ENCODE results near the gene SPTY2D1.

Gene SPTY2D1

DNA sequence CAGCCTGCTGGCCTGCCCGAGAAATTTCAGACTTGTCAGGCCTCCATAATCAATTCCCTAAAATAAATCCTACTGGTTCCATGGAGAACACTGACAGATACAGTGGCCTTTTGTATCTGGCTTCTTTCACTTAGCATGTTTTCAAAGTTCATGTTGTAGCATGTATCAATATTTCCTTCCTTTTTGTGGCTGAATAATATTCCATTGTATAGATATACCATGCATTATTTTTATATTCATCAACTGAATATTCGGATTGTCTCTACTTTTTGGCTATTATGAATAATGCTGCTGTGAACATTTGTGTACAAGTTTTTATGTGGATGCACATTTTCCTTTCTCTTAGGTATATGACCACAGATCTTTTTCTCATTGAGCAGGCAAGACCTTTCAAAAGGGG, 10.4 kb downstream of the SPTY2D1 start:
- TF ChIP-seq TAF1 (IDR thresholded peaks at IDR 0.05; ENCODE audit: low read depth, low read length) (no peak), POU2F2 (IDR thresholded peaks at IDR 0.05; ENCODE audit: low read depth, low read length) (no peak), POLR2AphosphoS5 (IDR thresholded peaks at IDR 0.05; ENCODE audit: low read depth, low read length) (no peak), SPI1 (IDR thresholded peaks at IDR 0.05; ENCODE audit: low read depth, low read length) (no peak), PAX5 (IDR thresholded peaks at IDR 0.05; ENCODE audit: insufficient read depth, low read length, severe bottlenecking) (no peak), POLR2A (IDR thresholded peaks at IDR 0.05; ENCODE audit: low read depth, low read length) (no peak)
- DNase-seq (ENCODE audit: insufficient read length, low spot score) = no peak
- FAIRE-seq = no peak

DNA sequence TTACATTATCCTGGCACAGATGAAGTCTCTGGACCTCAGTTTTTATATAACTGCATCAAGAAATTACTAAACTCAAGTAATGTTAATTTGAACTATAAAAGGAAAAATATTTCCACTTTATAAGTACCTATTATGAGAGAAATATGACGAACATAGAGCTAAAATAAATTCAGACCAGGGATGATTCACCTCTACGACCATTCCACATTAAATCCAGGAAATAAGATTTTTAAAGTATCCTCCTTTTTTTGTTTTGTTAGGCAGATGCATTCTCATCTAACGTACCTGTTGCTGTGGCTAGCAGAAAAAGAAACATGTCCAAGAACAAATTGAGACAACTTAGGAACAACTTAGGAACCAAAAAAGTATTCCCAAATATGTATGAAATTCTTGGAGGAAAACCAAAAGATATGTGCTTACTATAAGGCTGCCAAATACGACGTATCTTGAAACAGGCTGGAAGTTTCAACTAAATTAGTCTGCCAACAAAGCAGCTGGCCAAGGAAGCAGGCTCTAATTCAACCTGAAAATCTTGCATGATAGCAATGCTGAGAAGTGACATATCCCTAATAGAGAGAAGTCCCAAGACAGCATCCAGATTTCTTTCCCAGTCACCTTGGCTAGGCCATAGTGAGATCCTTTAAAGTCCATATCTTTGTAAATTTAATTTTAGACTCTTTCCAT, 15.7 kb downstream of the SPTY2D1 start:
- no peak for FAIRE-seq
- TF ChIP-seq POU2F2 (IDR thresholded peaks at IDR 0.05; ENCODE audit: low read depth, low read length) (no peak), POLR2A (IDR thresholded peaks at IDR 0.05; ENCODE audit: low read depth, low read length) (no peak), TAF1 (IDR thresholded peaks at IDR 0.05; ENCODE audit: low read depth, low read length) (no peak)
- no peak for DNase-seq (ENCODE audit: insufficient read length, low spot score)

DNA sequence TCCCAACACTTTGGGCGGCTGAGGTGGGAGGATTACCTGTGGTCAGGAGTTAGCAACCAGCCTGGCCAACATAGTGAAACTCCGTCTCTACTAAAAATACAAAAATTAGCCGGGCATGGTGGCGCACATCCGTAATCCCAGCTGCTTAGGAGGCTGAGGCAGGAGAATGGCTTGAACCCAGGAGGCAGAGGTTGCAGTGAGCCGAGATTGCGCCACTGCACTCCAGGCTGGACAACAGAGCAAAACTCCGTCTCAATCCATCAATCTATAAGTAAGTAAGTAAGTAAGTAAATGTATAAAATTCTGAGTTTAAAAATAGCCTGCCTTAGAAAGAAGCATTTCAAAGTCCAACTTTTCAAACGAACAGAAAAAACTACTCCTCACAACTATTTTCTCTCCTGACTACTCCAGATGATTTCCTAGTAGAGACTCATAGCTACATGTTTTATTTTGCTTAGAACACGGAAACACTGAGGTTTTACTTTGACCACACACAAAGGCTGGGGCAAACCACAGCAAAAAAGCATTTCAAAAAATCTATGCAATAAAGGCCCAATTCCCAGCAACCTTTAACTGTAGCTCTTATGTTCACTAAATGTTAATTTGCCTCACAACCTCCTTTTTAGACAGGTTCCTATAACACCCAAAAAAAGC, 16.3 kb downstream of the SPTY2D1 start:
- DNase-seq (ENCODE audit: insufficient read length, low spot score) (no peak), FAIRE-seq (no peak)
- TF ChIP-seq SPI1 (IDR thresholded peaks at IDR 0.05; ENCODE audit: low read depth, low read length) = no peak

DNA sequence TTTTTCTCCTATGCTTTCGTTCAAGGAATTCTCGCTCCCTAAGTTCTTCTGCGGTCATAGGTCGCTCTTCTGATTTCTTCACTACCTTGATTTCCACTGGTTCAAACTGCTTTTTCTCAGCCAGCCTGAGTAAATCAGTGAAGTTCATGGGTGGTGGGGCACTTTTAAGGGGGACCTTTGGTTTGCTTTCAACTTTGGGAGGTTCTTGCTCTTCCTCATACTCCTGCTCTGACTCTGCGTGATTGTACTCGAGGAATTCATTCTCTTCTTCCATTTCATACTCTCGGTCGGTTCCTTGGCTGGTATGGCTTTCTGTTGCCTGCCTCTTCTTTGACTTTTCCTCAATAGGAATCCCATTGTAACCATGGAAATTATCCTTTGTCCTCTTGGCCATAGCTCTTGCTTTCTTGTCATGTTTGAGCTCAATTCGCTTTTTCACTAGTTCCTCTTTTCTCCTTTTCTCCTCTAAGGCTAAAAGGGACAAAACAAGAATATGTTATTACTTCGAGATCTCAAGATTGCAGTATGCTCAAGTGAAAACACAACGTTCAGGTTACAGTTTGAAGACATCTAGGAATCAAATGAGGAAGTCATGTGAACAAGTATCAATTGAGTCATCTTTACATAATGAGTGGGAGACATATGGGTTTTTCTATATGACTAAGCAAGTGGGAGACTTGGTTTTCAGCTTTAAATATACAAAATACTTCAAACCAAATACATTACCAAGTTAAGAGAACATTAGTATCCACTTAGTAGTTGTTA, 18.3 kb downstream of the SPTY2D1 start:
- DNase-seq (ENCODE audit: insufficient read length, low spot score) = peak; percentile 54
- peak; percentile 82 for FAIRE-seq
- TF ChIP-seq PAX5 (IDR thresholded peaks at IDR 0.05; ENCODE audit: insufficient read depth, low read length, severe bottlenecking) = no peak
- TF ChIP-seq SPI1 (IDR thresholded peaks at IDR 0.05; ENCODE audit: low read depth, low read length) = peak; percentile 94
- TF ChIP-seq POU2F2 (IDR thresholded peaks at IDR 0.05; ENCODE audit: low read depth, low read length) = no peak

DNA sequence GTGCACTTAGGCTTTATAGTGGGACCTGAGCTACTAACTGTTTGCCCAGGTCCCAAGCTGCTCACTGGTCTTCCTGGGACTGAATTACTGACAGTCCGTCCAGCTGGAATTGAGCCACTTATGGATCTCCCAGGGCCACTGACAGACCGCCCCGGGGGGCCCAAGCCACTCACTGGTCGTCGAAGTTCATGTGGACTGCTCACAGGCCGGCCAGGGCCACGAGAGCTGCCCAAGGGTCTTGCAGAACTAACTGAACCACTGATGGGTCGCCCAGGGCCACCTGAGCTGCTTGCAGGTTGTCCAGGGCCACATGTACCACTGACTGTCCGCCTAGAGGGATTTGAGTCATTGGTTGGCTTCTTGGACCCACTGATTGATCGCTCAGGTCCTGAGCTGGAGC, 19.5 kb downstream of the SPTY2D1 start:
- no peak for DNase-seq (ENCODE audit: insufficient read length, low spot score)
- TF ChIP-seq POLR2A (IDR thresholded peaks at IDR 0.05; ENCODE audit: low read depth, low read length) = no peak
- TF ChIP-seq SPI1 (IDR thresholded peaks at IDR 0.05; ENCODE audit: low read depth, low read length) = no peak
- no peak for TF ChIP-seq TAF1 (IDR thresholded peaks at IDR 0.05; ENCODE audit: low read depth, low read length)
- TF ChIP-seq POLR2AphosphoS5 (IDR thresholded peaks at IDR 0.05; ENCODE audit: low read depth, low read length) = no peak
- no peak for TF ChIP-seq PAX5 (IDR thresholded peaks at IDR 0.05; ENCODE audit: insufficient read depth, low read length, severe bottlenecking)
- TF ChIP-seq POU2F2 (IDR thresholded peaks at IDR 0.05; ENCODE audit: low read depth, low read length) = no peak
- no peak for FAIRE-seq

DNA sequence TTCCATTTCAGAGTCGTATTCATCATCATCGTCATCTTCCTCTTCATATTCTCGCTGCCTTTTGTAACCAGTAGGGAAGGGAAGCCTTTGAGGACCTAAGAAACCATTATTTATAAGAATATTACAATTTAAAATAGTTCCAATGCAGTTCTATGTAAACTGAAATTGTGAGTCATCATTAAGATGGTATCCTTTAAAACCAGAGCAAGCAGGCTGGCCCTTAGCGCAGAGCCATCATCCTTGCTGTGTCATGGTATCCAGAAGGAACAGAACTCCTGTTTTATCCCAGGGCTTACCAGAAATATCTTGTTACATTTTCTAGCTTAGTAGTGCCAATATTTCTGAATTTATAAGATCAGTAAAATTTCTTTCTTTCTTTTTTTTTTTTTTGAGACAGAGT, 21.7 kb downstream of the SPTY2D1 start:
- FAIRE-seq (no peak), DNase-seq (ENCODE audit: insufficient read length, low spot score) (no peak)
- no peak for TF ChIP-seq POLR2AphosphoS5 (IDR thresholded peaks at IDR 0.05; ENCODE audit: low read depth, low read length)
- no peak for TF ChIP-seq SPI1 (IDR thresholded peaks at IDR 0.05; ENCODE audit: low read depth, low read length)
- no peak for TF ChIP-seq PAX5 (IDR thresholded peaks at IDR 0.05; ENCODE audit: insufficient read depth, low read length, severe bottlenecking)
- TF ChIP-seq TAF1 (IDR thresholded peaks at IDR 0.05; ENCODE audit: low read depth, low read length) = no peak
- no peak for TF ChIP-seq POLR2A (IDR thresholded peaks at IDR 0.05; ENCODE audit: low read depth, low read length)
- TF ChIP-seq POU2F2 (IDR thresholded peaks at IDR 0.05; ENCODE audit: low read depth, low read length) = no peak

DNA sequence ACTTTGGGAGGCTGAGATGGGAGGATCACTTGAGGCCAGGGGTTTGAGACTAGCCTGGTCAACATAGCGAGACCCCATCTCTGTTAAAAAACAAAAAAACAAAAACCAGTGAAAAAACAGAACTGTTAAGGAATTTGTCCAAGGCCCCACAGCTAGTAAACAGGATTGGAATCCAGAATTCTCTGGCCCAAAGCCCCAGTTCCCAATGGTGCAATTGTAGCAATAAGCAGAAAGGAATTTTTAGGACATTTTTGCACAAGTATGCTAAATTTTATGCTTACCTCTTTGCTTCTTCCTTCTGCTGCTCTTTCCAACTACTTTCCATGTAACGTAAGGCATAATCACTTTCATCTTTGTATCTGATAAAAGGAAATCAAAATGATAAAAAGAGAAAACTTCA, 22.9 kb downstream of the SPTY2D1 start:
- DNase-seq (ENCODE audit: insufficient read length, low spot score) (no peak), FAIRE-seq (no peak)
- no peak for TF ChIP-seq PAX5 (IDR thresholded peaks at IDR 0.05; ENCODE audit: insufficient read depth, low read length, severe bottlenecking)
- no peak for TF ChIP-seq TAF1 (IDR thresholded peaks at IDR 0.05; ENCODE audit: low read depth, low read length)
- no peak for TF ChIP-seq POLR2AphosphoS5 (IDR thresholded peaks at IDR 0.05; ENCODE audit: low read depth, low read length)
- TF ChIP-seq POLR2A (IDR thresholded peaks at IDR 0.05; ENCODE audit: low read depth, low read length) = no peak

DNA sequence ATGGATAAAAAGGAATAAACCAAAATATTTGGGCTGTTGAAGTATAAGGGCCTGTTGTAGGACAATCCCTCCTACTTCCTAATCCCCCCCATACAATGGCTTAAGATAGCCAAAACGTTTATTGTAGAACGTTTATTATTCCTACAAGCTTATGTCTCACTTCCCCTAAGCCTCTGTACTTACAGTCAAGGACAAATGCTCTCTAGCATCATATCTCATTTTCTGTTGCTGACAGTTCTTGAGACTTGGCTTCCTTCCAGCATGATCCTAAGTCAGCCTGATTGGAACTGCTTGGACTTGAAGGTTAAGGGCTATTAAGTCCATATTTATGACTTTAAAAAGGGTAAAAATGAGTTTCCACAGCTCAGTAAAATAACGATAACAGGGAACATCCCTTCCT, 25.8 kb downstream of the SPTY2D1 start:
- no peak for FAIRE-seq
- TF ChIP-seq POLR2A (IDR thresholded peaks at IDR 0.05; ENCODE audit: low read depth, low read length) = no peak
- no peak for TF ChIP-seq SPI1 (IDR thresholded peaks at IDR 0.05; ENCODE audit: low read depth, low read length)
- TF ChIP-seq TAF1 (IDR thresholded peaks at IDR 0.05; ENCODE audit: low read depth, low read length) = no peak
- no peak for TF ChIP-seq POLR2AphosphoS5 (IDR thresholded peaks at IDR 0.05; ENCODE audit: low read depth, low read length)
- no peak for TF ChIP-seq PAX5 (IDR thresholded peaks at IDR 0.05; ENCODE audit: insufficient read depth, low read length, severe bottlenecking)
- TF ChIP-seq POU2F2 (IDR thresholded peaks at IDR 0.05; ENCODE audit: low read depth, low read length) = no peak
- DNase-seq (ENCODE audit: insufficient read length, low spot score) = no peak

DNA sequence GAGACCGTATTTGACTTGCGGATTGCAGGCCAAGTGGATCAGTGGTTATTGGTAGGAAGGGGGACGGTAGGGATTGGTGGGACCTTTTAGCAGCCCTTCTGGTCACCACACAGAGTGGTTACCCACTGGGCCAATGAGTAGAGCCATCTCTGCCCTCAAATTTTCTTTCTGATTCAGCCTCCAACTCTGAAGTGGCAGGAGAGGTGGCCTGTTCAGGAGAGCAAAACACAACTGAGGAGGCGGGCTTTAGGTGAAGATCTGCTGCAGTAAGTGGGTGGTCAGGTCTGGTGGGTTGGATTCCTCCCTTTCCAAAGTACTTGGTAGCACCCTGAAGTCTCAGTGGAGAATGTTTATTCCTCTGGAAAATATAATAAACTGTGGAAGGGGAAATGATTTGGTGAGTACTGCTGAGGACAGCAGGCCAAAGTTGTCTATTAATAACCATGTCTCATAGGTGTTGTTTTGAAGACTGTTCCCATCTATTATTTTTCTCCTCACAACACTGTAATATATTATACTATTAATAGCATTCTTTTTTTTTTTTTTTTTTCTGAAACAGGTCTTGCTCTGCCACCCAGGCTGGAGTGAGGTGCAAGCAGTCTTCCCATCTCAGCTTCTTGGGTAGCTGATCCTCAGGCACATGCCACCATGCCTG, 33.1 kb downstream of the SPTY2D1 start:
- DNase-seq (ENCODE audit: insufficient read length, low spot score) = no peak
- no peak for FAIRE-seq
- TF ChIP-seq POU2F2 (IDR thresholded peaks at IDR 0.05; ENCODE audit: low read depth, low read length) (no peak), POLR2AphosphoS5 (IDR thresholded peaks at IDR 0.05; ENCODE audit: low read depth, low read length) (no peak), TAF1 (IDR thresholded peaks at IDR 0.05; ENCODE audit: low read depth, low read length) (no peak), SPI1 (IDR thresholded peaks at IDR 0.05; ENCODE audit: low read depth, low read length) (no peak), PAX5 (IDR thresholded peaks at IDR 0.05; ENCODE audit: insufficient read depth, low read length, severe bottlenecking) (no peak), POLR2A (IDR thresholded peaks at IDR 0.05; ENCODE audit: low read depth, low read length) (no peak)
